ENCODE data around the gene PTPN21.
A peak's percentile ranks its signal among the peaks of the same experiment; 100 is the strongest.

Gene PTPN21

DNA sequence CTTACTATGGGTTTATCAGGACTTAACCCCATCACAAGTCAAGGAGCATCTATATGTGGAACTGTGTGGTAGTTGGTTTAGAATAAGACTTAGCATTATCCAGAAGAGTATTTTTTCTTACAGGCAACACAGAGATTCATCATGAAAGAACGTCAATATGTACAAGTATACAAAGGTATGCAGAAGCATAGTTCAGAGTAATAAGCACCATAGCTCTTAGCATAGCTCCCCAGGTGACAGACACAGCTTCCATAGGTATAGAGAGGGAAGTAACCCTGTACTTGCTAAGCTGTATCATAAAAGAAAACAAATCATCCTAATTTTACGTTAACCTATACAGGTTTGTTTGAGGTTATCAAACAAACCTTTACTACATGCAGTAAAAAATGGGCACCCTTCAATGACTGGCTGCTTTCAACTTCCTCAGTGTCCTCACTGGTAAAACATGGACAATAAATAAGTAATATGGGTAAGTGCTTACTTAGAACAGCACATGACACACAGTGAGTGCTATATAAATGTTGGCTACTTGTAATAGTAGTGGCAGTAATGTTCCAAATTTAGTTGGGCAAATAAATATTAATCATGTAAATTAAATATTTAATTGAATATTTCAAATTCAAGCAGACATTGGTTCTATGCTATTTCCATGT, 50.9 kb downstream of the PTPN21 start:
- no peak for DNase-seq

DNA sequence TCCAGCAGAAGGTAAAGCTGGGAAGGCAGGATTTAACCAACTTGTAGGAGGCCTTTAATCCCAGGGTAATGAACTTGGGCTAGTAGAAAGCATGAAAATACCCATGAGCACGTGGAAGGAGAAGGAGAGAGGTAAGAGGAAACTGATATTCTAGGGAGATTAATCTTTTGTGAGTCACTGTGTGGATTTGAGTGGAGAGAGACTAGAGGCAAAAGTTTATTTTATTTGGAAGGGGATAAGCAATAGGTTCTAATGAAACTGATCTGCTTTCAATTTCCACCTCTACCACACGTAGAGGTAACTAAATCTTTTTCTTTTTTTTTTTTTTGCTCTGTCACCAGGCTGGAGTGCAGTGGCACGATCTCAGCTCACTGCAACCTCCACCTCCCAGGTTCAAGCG, 52.1 kb downstream of the PTPN21 start:
- DNase-seq = no peak

DNA sequence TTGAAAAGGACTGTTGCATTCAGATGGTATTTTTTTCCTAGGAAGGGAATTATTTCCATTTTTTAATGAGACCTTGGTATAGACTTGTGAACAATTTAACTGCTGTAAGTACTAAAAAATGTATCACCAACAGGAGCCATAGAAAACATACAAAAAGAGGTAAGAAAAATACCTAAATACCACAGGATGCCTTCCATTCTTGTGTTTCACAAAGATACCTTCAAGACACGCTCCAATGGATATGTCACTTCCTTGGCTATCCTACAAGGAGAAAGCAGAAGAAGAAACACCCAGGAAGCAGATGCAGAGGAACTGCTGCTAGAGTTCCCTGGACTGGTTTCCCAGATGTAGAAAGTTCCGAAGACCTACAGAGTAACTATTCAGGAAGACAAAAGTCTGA, 54.2 kb downstream of the PTPN21 start:
- DNase-seq = no peak

DNA sequence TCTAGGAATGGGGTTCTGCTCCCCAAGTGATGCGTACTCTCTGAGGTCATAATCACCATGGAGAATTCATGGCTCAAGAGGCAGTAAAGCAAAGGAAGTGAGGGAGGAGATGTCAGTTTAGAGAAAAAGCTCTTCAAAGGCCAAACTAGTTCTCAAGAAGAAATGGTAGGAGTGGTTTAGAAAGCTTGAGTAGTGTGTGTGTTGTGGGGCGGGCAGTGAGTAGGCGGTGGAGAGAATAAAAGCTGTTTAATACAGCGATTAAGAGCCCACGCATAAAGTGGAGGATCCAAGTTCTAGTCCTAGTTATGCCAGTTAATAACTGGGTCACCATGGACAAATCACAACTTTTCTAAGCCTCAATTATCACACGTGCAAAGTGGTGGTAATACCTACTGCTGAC, 55.6 kb downstream of the PTPN21 start:
- DNase-seq = no peak

DNA sequence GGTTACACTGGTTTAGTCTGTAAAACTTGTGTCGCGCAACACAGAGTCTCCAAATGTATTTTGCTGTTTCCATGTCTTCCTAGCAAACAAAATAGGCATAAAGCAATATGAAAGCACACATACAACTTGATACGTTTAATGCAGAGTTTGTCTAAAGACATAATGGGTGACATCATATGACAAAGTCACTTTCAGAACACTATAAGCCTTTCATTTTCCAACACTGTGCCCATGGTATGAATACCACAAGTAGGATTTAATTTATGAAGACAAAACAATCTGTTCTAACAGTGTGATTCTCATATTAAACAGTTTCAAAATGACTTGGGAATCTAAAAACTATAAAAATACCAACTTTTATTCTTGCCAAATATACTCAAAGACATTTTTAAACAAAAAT, 58.4 kb downstream of the PTPN21 start:
- DNase-seq = no peak

DNA sequence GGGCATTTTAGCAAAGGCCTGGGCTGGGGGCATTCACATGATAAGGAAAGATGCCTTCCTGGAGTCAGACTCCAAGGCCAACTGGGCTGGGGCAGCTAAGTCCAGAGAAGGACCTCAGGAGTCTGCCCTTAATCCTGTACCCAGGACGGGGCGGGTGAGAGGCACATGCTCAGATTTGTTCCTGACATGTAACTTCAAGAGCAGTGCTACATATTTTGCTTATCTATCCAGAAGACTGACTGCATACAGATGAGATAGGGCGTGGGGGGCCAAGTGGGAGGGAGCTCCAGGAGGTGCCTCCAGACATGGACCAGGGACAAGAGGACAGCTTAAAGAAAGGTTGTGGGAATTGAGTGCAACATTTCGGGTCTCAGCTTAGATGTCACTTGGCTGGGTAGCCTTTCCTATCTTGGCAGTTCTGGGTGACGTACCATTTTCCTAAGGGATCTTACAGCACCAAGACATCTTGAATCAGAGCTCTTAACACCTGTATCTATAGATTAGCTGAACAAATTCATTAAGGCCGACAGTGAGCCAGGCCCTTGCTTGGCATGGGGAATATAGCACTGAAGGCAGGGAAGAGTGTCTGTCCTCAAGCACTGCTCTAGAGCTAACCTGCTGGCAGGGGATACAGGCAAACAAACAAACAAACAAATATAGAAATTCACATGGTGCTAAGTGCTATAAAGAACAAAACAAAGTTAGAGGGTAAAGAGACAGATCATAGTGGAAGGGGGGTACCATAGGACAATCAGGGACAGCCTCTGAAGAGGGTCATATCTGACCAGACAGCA, 61.2 kb downstream of the PTPN21 start:
- DNase-seq = no peak

DNA sequence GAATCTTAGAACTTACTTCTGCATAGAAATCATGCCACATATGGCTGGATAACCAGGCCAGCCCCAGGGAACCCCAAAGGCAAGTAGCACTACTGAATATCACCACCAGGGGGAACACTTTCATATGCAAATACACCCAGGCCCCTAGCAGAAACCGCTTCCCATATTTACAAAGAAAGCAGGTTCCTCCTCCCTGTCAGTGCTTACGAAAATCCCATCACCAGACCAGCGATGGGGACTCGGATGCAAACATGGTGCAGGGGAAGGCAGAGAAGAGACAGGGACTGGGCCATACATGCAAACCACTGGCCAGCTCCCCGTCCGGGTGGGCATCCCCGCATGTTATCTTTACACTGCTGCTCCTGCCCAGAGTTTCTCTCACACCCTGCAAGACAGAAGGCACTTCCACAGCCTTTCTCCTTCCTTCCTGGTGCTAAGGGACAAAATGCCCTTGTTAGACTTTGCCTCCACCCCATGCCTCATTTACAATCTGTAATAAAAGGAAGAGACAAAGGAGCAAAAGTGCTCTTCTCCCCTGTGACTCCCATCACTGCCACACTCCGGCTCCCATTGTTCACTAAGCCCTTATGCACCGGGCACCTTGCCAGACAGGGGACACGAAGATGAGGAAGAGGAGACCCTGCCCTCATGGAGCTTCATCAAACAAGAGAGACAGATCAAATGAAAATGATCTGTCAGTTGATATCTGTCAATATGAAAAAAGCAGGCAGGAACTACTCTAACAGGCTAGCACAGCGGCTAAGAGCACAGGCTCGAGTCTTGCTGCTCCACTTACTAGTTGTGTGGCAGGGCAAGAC, 62.3 kb downstream of the PTPN21 start:
- peak; percentile 31 for DNase-seq

DNA sequence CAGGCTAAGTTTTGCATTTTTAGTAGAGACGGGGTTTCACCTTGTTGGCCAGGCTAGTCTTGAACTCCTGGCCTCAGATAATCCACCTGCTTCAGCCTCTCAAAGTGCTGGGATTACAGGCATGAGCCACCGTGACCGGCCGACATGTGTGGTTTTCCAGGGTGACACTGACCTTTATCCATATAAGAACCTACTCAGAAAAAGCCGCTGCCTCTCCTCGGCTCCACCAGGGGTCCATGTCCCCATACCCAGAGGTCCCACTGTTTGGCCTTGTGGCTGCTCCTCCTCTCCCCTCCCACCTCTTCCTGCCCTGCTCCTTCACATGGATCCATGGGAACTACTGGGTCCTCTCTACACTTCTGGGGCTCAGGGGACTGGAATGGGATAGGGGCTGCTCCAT, 64.6 kb downstream of the PTPN21 start:
- no peak for DNase-seq

DNA sequence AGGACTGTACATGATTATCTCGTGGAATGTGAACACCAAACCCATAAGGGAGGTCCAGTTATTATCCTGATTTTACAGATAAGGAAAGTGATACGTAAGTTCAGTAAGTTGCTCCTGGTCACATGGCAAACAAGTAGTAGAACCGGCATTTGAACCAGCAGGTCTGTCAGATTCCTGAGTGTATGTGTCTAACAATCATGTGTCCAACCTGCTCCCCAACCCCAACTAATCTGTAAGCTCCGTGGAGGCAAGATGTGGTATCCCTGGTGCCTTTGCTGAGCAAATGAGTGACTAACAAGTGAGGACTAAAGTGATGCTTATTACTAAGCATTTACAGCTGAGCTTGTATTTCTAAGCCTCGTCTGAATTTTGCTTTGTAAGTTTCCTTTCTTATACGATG, 65.9 kb downstream of the PTPN21 start:
- DNase-seq = no peak

DNA sequence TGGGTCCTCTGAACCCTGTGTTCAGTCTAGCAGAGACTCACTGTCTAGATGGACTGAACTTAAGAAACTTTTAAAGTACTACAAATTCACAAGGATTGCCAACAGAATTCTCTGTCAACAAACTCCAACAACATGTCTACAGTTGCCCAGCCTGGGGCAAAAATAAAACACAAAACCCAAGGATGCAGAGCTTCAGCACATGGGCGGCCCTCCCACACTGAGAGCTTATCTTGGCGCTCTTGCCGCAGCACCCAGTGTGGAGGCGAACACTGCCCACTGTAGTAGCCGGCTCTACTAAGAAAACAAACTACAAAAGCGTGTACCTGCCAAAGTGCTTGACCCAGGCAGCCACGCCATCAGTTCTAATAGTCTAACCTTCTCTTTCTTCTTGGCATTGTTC, 66.7 kb downstream of the PTPN21 start:
- no peak for DNase-seq

DNA sequence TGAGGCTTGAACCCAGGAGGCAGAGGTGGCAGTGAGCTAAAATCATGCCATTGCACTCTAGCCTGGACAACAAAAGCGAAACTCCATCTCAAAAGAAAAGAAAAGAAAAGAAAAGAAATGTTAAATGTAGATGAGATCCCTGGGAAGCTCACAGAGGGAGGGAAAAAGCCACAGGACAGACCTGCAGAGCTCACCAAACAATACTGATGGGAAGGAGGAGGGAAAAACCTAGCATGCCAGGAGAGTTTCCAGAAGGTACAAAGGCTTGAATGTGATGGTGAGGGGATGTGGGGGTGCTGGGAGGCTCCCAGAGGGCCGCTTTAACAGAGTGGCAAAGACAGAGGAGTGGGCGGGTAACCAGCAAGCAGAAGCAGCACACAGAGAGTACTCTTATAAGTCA, 72.3 kb downstream of the PTPN21 start:
- DNase-seq = no peak

DNA sequence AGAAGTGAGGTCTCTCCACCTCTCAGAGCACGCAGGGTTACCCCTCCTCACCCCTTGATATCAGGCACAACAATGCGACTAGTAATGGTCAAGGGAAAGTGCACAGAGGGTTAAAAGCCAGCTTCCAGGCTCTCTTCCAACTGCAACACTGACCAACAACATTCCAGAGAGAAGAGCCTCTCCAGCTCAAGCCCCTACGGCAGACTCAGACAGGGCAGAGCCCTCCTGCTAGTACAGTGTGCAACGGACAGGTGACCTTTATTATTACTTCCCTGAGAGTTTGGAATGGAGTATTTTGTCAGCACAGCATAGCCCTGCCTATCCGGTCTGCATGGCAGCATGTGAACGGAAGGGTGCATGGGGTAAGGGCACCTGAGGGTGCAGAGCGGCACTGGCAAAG, 73.0 kb downstream of the PTPN21 start:
- no peak for DNase-seq

DNA sequence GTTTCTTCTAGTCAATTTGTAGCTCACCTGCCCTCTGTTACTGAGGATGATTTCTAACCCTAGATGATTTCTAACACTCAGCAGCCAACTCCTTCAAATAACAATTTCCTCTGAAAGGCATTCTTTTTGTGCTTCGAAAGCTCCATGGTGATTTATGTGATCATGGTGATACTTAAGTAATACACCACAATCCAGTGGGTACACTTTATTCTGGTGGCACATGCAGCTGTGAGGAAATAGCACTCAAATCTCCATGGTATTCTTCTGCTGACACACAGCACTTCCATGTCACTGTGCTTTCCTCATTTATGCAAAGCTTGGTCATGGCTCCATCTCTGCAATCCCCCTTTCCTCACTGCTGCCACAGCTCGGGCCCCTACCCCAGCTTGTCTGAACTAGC, 73.7 kb downstream of the PTPN21 start:
- no peak for DNase-seq

DNA sequence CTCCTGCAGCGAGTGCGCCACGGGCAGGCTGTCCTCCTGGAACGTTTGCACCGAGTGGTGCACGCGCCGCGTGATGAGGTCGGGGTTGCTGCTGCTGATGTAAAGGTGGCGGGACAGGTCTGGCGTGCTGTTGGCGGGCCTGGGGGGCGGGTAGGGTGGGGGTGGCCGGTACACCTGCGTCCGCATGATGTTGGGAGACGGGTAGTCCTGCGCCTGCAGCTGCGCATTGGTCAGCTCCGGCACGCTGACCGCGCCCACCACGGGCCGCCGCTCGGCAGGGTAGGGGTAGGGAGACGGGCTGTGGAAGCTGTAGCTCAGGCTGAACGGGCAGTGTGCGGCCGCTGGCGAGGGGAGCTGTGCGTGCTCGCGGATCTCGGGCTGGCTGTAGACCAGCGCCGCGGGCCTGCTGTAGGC, 75.2 kb downstream of the PTPN21 start:
- no peak for DNase-seq

DNA sequence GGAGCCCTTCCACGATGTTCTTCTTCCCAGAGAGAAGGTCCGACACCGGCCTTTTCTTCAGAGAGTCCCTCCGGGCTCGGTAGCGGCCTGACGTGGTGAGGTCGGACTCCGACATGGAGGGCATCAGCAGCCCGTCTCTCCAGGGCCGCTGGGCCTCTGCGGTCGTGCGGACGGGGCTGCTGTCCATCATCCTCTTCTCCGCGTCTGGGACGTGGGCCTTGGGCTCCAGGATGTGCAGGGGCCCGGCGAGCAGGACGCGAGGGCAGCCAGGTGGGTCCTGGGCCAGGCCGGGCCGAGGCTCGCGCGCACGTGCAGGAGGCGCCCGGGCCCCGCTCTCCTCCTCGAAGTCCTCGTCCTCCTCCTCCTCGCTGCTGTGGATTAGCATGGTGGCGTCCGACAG, 75.9 kb downstream of the PTPN21 start:
- DNase-seq = no peak

DNA sequence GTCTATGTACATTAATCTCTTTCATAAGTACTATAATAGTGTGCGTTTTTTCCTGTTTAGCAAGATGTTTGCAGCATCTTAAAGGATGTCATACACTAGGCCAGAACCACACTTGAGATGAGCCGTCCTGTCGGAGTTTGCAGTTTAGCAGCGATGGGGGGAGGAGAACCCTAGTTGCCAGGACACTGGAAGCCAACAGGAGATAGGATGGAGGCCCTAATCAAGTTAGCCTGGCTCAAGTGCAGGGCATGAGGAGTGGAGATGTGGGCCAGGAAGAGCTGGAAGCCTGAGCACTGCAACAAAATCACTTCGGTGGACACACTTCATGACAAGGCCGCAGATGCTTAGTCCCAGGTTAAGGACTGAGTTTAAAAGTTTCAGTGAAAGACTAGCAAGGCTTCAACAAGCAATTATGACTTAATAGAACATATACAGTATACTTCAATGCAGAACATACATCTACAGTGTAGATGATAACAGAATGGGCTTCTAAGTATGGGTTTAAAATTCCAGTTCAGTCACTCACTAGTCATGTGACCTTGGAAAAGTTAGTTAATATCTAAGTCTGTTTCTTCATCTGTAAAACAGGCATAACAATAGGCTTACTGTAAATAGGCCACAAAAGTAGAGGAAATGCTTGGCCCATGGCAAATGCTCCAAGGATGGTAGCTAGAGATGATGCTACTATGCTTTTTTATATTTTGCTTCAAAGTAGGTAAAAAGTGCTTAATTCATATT, 77.1 kb downstream of the PTPN21 start:
- DNase-seq = no peak

DNA sequence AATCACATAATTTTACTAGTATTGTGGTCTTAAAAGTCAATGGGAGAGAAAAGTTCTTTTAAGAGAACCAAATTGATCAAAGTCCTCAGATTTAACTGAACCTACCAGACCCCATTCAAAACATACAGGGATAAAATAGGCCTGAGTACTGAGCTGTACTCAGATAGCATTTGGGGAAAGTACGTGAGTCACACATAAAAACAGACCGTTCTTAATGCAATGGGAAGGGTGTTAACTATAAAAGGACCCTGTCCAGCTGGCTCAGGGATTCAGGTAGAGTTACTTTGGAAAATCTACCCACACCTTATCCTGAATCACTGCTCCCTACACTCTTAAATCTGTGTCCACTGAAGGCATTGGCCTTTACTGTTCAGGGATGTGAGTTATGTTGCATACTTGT, 78.0 kb downstream of the PTPN21 start:
- DNase-seq = no peak

DNA sequence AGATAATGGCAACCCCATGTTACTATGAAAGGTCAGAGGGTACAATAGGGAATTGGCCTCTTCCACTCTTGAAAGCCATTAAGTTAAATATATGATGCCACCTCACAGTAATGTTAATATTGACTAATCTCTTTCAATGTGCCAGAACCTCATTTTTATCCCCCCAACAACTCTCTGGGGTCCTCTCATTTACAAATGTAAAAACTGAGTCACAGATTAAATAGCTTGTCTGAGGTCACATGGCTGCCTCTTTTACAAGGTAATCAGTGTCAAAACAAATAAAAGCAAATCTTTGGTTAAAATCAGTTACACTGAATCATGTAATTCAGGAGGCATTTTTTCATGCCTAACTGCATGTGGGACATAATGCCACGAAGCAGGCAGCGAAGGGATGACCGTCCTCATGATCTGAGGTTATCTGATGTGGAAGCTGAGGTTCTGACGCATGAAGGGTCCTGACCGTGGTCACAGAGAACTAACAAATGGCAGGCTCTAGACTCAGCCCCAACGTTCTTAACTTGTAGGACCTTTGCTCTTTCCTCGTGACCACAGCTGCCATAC, 78.5 kb downstream of the PTPN21 start:
- no peak for DNase-seq

DNA sequence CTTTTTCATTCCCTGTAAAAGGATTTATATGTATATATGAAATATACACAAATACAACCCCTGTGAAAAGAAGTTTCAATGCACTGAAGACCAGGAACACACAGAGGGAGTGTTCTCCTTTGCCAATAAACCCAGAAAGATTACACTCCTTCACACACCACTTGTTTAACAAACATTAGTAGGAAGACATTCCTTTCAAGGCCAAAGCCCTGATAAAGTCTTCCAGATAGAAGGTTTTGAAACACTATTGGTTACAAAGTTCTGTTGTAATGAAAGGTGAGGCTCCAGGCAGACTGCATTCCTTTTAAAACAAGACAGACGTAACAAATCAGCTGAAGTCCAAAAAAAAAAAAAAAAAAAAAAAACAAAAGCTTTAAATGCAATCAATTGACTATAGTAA, 81.0 kb downstream of the PTPN21 start:
- DNase-seq = no peak

DNA sequence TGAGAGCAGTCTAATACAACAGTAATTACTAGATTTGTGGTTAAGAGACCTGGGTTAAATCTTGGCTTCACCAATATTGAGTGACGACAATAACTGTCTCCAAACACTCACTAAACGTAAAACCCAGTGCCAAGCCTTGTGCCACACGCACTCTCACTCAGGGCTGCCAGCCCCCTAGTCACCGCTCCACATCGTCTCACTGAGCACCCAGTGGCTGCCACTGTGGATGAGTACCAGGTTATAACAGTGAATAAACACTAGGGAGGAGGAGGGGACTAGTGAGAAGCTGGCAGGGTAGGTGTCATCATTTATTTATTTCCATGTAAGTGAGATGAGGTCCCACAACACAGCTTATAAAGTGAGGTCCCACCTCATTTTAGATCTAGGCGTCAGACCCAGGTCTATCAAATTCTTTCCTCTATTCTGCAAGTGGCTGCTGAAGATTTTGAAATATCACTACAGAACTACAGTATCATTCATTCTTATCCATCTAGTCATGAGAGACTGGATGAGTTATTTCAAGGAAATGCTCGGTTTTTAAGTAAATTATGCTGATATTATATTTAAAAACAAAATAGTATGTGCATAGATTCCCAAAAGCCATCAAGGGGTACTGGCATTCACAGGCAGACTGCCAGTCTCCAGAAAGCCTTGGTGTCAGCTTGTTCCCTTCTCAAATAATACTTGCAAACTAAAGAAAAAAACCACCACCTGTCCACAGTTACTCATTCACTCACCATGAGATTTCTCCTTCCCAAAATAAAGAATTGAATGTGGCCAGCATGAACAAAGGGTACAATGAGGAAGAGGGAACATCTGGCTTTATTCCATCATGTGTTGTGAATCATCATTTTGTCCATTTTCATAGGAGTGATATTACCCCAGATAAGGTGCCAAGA, 84.0 kb downstream of the PTPN21 start:
- no peak for DNase-seq

DNA sequence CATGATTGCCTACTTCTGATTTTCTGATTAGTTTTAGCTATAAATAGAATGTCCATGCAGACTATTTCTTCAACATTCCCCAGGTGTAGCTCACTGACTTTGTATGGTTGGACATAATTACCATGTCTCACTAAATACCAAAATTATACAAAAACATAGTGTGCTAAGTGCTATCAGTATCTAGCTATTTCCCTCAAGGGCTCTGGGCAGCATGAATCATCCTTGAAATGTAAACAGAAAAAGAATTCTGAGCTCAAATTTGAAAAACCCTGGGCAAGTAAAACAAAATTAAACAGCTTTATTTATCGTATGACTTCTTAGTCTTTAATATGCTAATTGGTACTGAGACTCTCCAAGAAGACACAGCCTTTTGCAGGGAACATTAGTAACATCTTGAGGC, 86.4 kb downstream of the PTPN21 start:
- no peak for DNase-seq

DNA sequence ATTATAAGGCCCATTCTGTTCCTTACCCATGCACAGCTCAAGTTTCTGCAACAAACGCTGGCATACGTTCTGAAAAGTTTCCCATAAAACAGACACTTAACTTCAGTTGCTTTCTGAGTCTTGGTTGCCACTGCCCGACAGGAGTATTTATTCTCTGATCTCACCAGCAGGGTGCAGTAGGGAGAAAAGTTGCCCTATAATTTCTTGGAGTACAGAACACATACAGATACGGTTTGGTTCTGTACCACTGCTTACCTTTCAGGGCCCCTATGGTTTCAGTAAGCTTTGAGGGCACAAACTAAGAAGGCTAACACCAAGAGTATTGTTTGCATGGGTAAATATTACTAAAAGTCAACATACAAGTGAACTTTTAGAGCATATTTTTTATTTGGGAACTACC, 91.5 kb downstream of the PTPN21 start:
- DNase-seq = no peak
